ENCODE measurements around the gene ZNF681.
"Not testable (repeated sequence)": the region's sequence is repeated elsewhere in the genome, so short reads cannot be mapped to it uniquely, and the experiment has no call there.

The ZNF681 gene

GRCh38 chr19:23698711-23699520, 59.8 kb downstream of the ZNF681 start:
- no peak for DNase-seq (ENCODE audit: low spot score)
- no peak for FAIRE-seq

- not testable (repeated sequence) for DNase-seq (ENCODE audit: low spot score); FAIRE-seq
These were observed 65.8 kb downstream of the ZNF681 start for GRCh38 chr19:23692937-23693336.
